Activated CD4-positive, alpha-beta T cell treated with anti-CD3 and anti-CD28 coated beads, Interleukin-2, amount 50 U/mL, for 4 hours (primary cell): ENCODE data around the gene GRWD1.

Experiments used
- DNase-seq, 2 experiments: peaks; one replicate each; pipeline ENCODE4 v3.0.0-alpha.2; 2020

Gene GRWD1

DNA sequence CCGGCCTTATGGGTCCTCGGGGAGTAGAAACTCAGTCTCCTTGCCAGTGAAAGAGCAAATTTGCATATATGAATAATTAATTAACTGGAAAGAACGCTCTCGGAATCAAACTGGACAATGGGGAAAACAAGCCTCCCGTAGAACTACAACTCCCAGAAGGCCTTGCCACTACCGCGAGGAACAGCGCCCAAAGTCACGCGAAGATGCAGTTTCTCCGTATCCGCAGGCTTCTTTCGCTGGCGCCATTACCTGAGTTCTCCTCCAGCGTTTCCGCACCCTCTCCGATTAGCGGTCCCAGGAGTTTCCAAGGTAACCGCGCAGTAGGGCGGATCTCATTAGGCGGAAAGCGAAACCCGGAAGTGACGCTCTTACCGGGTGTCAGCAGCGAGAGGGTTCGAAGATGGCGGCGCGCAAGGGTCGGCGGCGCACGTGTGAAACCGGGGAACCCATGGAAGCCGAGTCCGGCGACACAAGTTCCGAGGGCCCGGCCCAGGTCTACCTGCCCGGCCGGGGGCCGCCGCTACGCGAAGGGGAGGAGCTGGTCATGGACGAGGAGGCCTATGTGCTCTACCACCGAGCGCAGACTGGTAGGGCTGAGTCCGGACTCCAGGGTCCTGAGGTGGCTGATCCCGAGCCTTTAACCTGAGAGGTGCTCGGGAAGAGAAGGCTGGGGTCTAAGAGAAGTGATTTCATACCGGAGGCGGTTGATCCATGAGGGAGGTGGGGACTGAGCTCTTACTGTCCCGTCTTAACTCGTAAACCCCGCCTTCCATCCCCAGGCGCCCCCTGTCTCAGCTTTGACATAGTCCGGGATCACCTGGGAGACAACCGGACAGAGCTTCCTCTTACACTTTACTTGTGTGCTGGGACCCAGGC lies at the start of gene GRWD1:
TSS of gene GRWD1 (plus strand) at position 378 of the 876 bp plus-strand sequence. CDS start at position 401, 23 bp downstream.
- peak; percentile 92 to 95 for DNase-seq

DNA sequence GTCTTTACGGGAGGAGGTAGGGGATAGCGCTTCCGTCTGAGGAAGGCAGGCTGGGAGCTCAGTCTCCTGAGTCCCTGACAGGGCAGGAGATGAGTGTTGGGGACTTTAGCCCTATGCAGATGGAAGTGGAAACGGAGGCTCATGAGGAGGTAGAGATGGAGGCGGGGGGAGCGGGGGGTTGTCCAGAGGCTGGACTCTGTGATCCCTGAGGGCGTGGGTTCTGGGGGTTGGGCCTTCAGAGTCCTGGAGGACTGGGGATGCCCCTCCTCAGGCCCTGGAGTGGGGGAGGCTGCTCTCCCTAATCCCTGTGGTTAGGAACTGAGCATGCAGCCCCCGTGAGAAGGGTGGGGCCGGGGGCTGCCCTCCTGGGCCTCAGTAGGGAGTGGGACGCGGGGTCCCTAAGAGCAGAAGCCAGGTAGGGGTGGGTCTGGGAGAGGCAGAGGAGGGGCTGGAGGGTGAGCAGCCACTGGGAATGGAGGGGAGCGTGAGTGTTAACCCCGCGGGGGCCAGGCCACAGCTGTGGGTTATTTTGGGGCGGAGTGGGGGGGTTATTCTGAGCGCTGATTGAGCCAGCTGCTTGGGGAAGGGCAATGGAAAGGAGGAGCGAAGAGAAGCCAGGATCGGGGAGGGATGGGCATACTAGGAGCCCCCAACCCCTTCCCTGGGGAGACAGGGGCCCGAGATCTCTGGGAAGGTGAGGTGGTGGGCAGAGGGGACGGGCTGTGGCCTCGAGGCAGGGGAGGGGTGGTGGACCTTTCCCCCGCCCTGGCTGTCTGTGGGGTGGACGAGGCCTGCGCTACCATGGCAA lies 49.6 kb upstream of the GRWD1 start:
- DNase-seq: no peak

DNA sequence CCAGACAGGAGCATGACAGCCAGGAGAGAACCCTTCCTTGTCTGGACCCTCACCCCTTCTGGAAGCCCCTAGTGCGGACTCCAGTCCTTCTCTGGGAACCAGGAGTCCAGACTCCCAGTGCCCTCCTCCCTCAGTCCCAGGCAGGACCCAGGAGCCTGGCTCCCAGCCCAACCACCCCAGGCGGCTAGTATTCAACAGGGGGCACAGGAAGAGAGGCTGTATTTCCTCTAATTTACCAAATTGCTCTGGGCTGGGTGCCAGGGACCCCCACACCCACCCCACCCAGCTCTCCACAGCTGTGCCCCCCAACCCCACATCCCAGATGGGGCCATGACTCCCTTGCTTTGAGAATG lies 49.0 kb upstream of the GRWD1 start:
- no peak for DNase-seq

DNA sequence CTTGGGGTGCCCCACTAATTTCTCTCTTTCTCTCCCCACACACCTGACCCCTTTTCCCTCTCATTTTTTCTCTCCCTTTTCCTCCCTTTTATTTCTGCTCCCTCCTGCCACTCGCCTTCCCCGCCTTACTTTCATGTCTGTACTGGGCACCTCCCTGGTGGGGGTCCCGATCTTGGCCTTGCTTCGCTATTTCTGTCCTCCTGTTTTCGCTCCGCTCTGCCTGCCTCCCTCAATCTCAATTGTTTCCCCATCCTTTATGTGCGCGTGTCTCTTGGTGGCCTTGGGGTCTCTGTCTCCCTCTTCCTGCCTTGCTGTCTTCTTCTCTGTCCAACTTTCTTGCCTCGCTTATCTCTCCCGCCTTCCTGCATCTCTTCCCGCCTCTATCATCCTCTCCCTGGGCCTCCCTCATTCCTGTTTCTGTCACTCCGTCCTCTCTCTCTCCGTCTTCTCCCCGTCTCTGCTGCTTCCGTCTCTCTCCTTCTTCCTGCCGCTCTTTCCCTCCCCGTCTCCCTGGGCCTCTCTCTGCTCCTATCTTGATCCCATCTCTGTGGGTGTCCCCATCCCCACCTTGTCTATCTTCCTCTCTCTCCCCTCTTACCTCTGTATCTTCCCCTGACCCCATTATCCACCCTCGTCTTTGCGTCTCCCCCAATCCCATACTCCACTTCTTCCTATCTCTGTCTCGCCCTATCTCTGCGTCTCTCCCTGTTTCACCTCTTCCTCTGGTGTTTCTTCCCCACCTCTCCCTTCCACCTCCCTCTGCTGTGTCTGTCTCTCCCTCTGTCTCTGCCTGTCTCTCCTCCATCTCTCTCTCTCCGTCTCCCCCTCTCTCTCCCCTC lies 48.3 kb upstream of the GRWD1 start:
- no peak for DNase-seq

DNA sequence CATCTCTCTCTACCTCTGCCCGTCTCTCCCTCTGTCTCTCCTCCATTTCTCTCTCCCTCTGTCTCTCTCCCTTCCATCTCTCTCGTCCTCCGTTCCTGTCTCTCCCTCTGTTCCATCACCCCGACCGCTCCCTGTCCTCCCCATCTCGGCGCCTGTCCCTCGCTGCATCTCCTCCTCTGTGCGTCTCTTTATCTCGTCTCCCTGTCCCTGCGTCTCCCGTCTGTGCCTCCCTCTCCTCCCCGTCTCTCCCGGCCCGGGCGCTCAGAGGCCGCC lies 47.7 kb upstream of the GRWD1 start:
- DNase-seq: no peak

DNA sequence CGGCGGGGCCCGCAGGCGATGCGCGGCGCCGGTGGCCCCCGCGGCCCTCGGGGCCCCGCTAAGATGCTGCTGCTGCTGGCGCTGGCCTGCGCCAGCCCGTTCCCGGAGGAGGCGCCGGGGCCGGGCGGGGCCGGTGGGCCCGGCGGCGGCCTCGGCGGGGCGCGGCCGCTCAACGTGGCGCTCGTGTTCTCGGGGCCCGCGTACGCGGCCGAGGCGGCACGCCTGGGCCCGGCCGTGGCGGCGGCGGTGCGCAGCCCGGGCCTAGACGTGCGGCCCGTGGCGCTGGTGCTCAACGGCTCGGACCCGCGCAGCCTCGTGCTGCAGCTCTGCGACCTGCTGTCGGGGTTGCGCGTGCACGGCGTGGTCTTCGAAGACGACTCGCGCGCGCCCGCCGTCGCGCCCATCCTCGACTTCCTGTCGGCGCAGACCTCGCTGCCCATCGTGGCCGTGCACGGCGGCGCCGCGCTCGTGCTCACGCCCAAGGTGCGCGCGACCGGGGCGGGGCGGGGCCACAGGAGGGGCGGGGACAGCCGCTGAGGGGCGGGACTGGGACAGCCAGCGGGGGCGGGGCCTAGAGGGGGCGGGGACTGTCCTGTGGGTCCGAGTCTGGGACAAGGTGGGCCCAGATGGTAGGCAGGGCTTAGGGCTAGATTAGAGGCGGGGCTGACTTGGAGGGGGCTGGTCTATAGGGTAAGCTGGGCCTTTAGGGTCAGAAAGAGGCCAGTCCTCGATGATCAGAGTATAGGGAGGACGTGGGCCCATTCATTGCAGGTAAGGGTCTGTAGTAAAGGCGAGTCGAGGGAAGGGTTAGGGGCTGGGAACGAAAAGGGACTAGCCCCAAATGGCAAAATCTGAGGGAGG lies 47.2 kb upstream of the GRWD1 start:
- DNase-seq: peak; percentile 72 to 73

DNA sequence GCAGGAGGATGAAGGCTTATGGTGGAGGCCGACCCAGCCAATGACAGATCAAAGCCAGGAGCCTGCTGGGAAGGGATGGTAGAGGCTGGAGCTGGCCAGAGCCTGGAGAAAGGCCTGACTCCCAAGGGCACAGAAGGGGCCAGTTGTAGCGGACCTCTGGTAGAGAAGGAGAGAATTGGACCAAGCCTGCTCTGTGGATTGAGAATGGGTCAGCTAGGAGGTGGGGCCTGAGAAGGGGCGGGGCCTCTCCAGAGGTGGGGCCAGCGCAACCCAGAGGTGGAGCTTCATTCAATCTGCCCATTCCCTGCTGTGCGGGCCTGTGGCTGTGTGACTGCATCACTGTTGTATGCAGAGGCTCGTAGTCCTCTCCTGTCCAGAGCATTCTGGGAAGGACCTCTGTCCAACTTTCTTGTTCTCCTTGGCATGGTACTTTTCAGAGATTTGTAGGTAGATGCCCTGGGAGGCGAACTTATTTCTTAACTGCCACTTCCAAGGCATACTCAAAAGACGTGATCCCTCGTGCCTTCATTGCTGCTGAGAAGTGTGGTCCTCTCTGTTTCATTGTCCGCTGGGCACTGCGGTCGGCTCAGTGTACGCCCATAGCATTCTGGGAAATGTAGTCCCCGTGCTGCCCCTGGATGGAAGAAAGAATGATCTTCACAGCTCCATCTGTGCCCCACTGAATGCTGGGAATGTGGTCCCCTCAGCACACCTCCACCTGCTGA lies 45.6 kb upstream of the GRWD1 start:
- DNase-seq: no peak

DNA sequence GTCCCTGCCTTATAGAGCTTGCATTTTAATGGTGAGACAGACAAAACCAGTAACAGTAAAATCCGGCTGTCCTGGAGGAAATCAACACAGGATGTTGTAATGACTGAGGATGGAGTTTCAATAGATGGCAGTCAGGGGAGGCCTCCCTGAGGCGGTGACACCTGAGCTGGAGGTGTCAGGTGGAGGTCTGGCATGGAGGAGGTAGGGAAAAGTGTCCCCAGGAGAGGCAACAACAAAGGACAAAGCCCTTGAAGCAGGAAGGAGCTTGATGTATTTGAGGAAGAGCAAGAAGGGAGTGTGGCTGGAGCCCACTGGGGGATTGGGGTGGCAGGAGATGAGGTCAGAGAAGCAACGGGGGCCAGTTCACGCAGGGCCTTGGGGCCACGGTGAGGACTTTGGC lies 44.5 kb upstream of the GRWD1 start:
- DNase-seq: no peak

DNA sequence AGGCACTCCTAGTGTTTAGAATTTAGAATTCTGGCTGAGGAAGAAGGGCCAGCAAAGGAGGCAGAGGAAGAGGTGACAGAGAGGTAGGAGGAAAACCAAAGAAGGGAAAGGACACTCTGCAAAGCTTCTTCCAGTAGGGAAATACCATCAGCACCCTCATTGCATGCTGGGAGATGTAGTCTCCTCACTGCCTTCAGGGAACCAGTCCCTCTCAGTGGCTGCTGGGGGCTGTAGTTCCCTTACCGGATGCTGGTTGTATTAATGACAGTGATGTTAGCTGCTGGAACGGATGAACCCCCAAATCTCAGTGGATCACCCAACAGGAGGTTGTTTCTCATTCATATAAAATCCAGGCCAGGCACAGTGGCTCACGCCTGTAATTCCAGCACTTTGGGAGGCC lies 42.2 kb upstream of the GRWD1 start:
- DNase-seq: peak in 1 of 2 experiments; percentile 19

DNA sequence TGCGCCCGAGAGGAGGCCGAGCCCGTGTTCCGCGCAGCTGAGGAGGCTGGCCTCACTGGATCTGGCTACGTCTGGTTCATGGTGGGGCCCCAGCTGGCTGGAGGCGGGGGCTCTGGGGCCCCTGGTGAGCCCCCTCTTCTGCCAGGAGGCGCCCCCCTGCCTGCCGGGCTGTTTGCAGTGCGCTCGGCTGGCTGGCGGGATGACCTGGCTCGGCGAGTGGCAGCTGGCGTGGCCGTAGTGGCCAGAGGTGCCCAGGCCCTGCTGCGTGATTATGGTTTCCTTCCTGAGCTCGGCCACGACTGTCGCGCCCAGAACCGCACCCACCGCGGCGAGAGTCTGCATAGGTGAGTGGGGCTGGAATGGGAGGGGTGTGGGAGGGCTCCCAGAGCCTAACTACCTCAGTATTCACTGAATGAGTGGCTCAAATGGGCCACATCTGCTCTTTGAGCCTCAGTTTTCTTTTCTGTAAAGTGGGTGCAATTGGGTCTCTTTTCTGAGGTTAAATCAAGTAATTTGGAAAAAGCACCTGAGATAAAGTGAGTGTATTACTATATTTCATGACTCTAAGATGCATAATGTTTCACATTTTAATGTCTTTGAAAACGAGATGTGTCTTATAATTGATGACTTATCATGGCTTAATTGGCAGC lies 40.6 kb upstream of the GRWD1 start:
- DNase-seq: no peak

DNA sequence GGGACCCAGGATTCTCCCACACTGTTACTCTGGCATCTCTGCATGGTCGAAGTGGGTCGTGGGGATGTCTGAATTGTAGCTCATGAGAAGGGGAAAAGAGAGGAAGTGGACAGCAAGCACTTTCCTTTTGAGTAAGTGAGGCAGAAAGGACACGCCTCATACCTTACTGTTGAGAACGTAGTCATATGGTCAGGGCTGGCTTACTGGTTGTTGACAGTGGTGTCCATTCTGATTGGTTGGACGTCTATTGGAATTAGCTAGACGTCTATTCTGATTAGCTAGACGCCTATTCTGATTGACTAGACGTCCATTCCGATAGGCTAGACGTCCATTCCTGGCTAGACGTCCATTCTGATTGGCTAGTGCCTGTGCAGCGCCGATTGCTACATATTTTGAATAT lies 39.9 kb upstream of the GRWD1 start:
- no peak for DNase-seq

DNA sequence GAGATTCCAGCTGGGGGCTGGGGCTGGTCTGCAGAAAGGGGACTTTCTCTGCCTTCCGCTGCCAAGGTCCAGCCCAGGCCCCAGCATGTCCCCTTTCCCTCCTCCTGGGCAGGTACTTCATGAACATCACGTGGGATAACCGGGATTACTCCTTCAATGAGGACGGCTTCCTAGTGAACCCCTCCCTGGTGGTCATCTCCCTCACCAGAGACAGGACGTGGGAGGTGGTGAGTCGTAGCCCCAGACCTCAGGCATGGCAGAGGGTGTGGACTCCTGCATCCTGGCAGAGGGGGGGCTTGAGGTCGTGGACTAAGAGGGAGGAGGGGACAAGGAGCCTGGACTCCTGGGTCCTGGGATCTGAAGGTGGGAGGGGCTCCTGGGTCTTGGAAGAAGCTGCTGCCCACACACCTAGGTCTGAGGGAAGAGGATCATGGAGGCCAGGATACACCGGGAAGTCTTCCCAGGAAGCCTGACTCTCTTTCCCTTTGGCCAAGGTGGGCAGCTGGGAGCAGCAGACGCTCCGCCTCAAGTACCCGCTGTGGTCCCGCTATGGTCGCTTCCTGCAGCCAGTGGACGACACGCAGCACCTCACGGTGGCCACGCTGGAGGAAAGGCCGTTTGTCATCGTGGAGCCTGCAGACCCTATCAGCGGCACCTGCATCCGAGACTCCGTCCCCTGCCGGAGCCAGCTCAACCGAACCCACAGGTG lies 31.8 kb upstream of the GRWD1 start:
- DNase-seq: no peak

DNA sequence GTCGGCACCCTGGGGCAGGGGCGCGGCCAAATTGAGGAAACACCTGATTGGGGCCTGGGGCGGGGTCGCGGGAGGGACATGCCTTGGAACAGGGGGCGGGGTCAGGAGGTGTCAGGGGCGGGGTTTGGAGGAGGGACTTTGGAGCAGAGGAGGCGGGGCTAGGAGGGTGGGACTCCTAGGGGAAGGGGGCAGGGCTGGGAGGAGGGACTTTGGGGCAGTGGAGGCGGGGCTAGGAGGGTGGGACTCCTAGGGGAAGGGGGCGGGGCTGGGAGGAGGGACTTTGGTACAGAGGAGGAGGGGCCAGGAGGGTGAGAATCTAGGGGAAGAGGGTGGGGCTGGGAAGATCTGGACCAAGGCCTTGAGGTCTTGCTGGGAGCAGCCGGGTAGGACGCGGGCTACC lies 30.4 kb upstream of the GRWD1 start:
- peak; percentile 62 to 63 for DNase-seq

DNA sequence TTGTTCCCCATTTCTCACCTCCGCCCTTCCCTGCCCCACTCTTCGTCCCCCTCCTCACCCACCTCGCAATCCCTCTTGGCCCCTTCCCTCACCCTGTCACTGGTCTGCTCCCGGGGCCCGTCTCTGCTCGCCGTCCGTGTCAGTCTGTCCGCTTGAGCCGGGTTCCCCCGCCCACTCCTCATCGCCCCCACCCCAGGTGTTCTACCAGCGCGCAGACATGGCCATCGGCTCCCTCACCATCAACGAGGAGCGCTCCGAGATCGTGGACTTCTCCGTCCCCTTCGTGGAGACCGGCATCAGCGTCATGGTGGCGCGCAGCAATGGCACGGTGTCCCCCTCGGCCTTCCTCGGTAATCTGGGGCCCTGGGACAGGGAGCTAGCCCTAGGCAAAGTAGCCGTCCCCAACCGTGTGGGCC lies 30.0 kb upstream of the GRWD1 start:
- DNase-seq: no peak

DNA sequence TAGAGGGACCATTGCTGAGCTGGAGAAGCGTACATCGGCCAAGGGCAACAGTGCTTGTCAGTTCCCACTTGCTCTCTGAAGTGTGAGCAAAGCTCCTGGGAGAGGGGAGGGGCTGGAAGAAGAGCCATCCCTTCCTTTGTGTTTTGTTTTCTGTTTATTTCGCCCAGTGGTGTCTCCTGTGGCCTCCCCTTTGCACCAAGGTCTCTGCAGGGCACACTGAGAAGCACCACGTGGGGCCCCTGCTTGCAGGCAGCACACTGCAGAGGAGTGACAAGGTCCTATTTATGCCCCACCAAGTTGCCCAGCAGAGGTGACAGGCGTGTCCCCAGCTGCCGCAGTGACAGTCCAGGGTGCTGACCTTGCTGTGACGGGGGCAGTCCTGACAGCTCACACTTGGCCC lies 28.4 kb upstream of the GRWD1 start:
- no peak for DNase-seq

DNA sequence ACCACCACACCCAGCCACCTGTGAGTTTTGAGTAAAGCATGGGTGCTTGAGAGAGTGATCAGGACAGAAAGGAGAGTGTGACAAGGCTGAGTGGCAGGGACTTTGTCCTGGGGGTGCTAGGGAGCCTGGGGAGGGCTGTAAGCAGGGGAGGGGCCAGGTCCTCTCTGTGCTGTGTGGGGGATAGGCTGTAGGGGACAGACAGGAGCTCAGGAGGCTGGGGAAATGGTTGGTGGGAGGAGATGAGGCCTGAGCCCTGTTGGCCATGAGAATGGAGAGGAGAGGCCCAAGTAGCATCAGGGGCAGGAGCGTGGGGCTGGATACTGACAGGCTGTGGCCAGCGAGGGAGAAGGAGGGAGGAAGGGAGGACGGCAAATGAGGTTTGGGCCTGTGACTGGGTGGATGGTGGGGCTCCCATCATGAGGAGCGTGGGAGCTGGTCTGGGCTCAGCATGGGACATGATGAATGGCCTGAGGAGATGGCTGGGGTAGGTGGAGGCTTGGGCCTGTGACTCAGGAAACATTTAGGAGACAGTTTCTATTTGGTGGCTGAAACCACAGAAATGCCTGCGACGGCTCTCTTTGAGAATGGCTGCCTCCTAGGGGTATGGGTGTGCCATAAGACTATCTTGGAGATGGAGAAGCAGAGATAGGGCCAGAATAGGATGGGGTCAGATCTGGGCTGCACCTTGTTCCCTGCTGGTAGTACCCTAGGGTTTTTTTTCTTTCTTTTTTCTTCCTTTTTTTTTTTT lies 27.3 kb upstream of the GRWD1 start:
- no peak for DNase-seq

DNA sequence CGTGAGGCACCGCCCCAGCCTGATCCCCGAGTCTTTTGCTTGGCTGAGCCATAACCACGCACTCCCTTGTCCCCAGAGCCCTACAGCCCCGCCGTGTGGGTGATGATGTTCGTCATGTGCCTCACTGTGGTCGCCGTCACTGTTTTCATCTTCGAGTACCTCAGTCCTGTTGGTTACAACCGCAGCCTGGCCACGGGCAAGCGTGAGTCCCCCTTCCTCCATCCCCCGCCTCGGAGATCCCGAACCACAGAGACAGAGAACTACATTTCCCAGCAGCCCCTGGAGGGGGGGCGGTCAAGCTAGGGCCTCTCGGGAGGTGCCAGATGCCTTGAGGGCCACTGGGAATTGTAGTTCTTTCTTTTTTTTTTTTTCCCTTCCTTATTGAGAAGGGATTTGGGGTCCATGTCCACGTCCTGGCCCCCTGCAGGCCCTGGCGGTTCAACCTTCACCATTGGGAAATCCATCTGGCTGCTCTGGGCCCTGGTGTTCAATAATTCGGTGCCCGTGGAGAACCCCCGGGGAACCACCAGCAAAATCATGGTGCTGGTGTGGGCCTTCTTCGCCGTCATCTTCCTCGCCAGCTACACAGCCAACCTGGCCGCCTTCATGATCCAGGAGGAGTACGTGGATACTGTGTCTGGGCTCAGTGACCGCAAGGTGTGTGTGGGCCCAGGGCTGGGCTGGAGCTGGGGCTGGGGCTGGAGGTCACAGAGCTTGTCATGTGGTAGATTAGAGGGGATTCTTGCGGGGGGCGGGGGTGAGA lies 26.4 kb upstream of the GRWD1 start:
- peak; percentile 57 for DNase-seq

DNA sequence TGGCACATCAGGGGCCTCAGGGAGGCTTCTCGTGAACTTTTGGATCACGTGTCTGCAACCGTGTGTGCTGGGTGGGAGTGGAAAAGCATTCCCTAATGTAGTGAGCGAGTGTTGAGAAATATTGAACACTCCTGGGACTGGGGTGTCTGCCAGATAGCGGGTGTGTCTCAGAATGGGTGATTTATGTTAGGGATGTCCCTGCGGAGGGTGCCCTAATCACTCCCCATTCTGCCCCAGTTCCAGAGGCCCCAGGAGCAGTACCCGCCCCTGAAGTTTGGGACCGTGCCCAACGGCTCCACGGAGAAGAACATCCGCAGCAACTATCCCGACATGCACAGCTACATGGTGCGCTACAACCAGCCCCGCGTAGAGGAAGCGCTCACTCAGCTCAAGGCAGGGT lies 24.2 kb upstream of the GRWD1 start:
- DNase-seq: no peak

DNA sequence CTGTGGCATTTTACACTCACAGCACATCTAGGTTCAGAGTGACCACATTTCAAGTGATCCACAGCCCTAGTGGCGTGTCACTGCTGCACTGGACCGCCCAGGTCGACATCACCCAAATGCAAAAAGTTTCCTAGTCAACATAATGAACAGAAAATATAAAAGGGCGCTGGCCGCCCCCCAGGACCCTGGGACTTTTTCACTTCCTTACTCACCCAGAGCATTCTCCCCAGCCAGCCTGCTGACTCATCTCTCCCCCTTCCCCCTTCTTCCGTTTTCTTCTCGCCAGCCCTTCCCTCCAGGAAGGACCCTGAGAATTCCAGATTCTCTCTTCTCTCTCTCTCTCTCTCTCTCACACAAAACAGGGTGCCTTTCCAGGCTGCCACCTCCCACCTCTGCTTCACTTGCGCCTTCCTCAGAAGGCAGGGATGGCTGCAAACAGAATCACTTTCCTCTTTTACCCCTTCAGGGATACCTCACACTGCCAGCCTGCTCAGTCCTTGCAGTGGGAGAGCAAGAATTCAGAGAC lies 21.0 kb upstream of the GRWD1 start:
- DNase-seq: no peak
